HS-5 (cell line): ENCODE data around the gene QRICH2.
"Not testable (repeated sequence)": the region's sequence is repeated elsewhere in the genome, so short reads cannot be mapped to it uniquely, and the experiment has no call there.

ENCODE experiments used
- DNase-seq: peaks from one replicate; pipeline ENCODE4 v3.0.0-alpha.2; 2012; ENCODE audit warnings: low read depth

QRICH2 gene

GRCh38 chr17:76326306-76326705 is 18.2 kb upstream of the QRICH2 start:
- no peak for DNase-seq

GRCh38 chr17:76318586-76318985 is 10.5 kb upstream of the QRICH2 start:
- no peak for DNase-seq

- no peak for DNase-seq
These were observed 9.5 kb upstream of the QRICH2 start for GRCh38 chr17:76317535-76317934.

- DNase-seq = no peak
These were observed 6.5 kb upstream of the QRICH2 start for GRCh38 chr17:76314392-76315227.

GRCh38 chr17:76312735-76313134 is 4.7 kb upstream of the QRICH2 start:
- no peak for DNase-seq

GRCh38 chr17:76309461-76309860 is 1.4 kb upstream of the QRICH2 start:
- no peak for DNase-seq

- no peak for DNase-seq
These were observed 644 bp downstream of the QRICH2 start for GRCh38 chr17:76307299-76307965.

- not testable (repeated sequence) for DNase-seq
These were observed 3.0 kb downstream of the QRICH2 start for GRCh38 chr17:76305135-76305454.

GRCh38 chr17:76304226-76305134 is 3.6 kb downstream of the QRICH2 start:
- DNase-seq = no peak

- no peak for DNase-seq
These were observed 10.6 kb downstream of the QRICH2 start for GRCh38 chr17:76297436-76297835.

GRCh38 chr17:76296889-76297288 is 11.2 kb downstream of the QRICH2 start:
- DNase-seq = no peak

GRCh38 chr17:76296186-76296585 is 11.9 kb downstream of the QRICH2 start:
- DNase-seq = no peak

GRCh38 chr17:76293106-76293505 is 15.0 kb downstream of the QRICH2 start:
- no peak for DNase-seq

GRCh38 chr17:76292567-76292966 is 15.5 kb downstream of the QRICH2 start:
- no peak for DNase-seq

- no peak for DNase-seq
These were observed 26.3 kb downstream of the QRICH2 start for GRCh38 chr17:76281573-76282371.

- no peak for DNase-seq
These were observed 27.4 kb downstream of the QRICH2 start for GRCh38 chr17:76280650-76281049.

GRCh38 chr17:76279742-76280287 is 28.3 kb downstream of the QRICH2 start:
- DNase-seq = no peak

- no peak for DNase-seq
These were observed 28.9 kb downstream of the QRICH2 start for GRCh38 chr17:76278952-76279741.

- DNase-seq = no peak
These were observed 29.7 kb downstream of the QRICH2 start for GRCh38 chr17:76278268-76278908.
